Thoracic aorta (tissue), 2 donors: Measurements from ENCODE around the gene CD38. TPM values are rescaled to one million over a fixed set of nuclear protein-coding genes. Genes with fewer than 3 reads are reported as not detected.
"Not testable (repeated sequence)": the region's sequence is repeated elsewhere in the genome, so short reads cannot be mapped to it uniquely, and the experiment has no call there.

ENCODE experiments used
- ATAC-seq: fragments of 150-250 bp; one replicate; pipeline ENCODE4 v1.8.0; 2017; ENCODE audit warnings: low read depth; ENCODE audit not compliant: insufficient number of reproducible peaks, low FRiP score
- DNase-seq: peaks from one replicate; pipeline ENCODE4 v3.0.0-alpha.2; 2020; ENCODE audit warnings: low spot score
- H3K27ac ChIP-seq, 2 donors: fragments of 200-600 bp; sonication (generic); 1 replicate in 1 of 2; 2 replicates in 1 of 2; pipeline ENCODE4 v1.5.1; 2016; ENCODE audit warnings: mild to moderate bottlenecking in 2 of 2, moderate library complexity in 2 of 2
- H3K27me3 ChIP-seq: fragments of 200-600 bp; sonication (generic); replicated peaks from 2 replicates; pipeline ENCODE4 v1.6.0; 2016; ENCODE audit warnings: mild to moderate bottlenecking; ENCODE audit not compliant: insufficient read depth
- H3K36me3 ChIP-seq: fragments of 200-600 bp; sonication (generic); one replicate; pipeline ENCODE4 v1.5.1; 2016
- H3K4me1 ChIP-seq, 2 donors: fragments of 200-600 bp; sonication (generic); 1 replicate in 1 of 2; 2 replicates in 1 of 2; pipeline versions ENCODE4 v1.5.1 to v1.6.0; 2016; ENCODE audit warnings: low read depth in 2 of 2, mild to moderate bottlenecking in 1 of 2; ENCODE audit not compliant: control insufficient read depth in 1 of 2
- H3K4me3 ChIP-seq: fragments of 200-600 bp; sonication (generic); 2 replicates; pipeline ENCODE4 v1.5.1; 2016; ENCODE audit warnings: mild to moderate bottlenecking
- H3K9me3 ChIP-seq: fragments of 200-600 bp; sonication (generic); 2 replicates; pipeline ENCODE4 v1.5.1; 2016
- CTCF ChIP-seq: fragments of 200-600 bp; sonication (generic); IDR thresholded peaks from one replicate; pipeline ENCODE4 v1.5.1; 2019; ENCODE audit warnings: antibody characterized with exemption
- total RNA-seq, 2 donors: library from RNA; depleted of rRNA; stranded (reverse); fragments of >200 nt; gene quantifications; one replicate each; pipeline versions ENCODE4 v1.1.0 to v1.2.3, GENCODE V29; 2016

CD38 gene
- total RNA-seq, result 1 to 10 TPM; 3.2 to 7.8 TPM

DNA sequence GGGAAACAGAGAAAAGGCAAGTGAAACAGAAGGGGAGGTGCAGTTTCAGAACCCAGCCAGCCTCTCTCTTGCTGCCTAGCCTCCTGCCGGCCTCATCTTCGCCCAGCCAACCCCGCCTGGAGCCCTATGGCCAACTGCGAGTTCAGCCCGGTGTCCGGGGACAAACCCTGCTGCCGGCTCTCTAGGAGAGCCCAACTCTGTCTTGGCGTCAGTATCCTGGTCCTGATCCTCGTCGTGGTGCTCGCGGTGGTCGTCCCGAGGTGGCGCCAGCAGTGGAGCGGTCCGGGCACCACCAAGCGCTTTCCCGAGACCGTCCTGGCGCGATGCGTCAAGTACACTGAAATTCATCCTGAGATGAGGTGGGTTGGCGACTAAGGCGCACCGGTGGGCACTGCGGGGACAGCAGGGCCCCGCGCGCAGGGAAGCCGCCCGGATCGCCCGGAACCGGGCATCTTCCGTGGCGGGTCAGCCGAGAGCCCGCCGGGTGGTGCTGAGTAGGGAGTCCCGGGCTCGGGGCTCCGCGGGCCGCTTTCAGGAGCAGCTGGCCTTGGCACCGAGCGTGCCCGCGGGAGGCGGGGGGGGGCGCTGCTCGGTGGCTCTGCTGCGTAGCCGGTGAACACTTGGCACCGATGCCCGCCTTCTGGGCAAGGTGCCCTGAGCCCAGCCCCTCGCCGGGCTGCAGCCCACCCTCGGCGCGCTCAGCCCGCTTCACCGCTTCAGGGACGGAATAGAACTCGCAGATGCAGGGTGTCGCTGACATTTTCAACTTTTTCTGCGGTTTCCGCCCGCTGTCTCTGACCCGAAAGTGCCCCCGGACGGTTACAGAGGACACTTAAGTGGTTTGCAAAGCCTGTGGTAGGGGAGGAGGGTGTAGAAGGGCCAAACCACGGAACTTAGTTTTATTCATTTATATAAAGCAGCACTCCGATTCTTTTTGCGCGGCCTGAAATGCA, at the start of gene CD38:
TSS of gene CD38 (plus strand) at position 40 of the 953 bp plus-strand sequence. CDS start at position 127, 87 bp downstream.
- DNase-seq, result no peak
- peak within 1 kb of the TSS in 1 of 2 donors; percentile 11 for H3K27ac ChIP-seq

GRCh38 chr4:15729910-15730533, 48.1 kb upstream of the CD38 start:
- ATAC-seq (peak; percentile 59), DNase-seq (no peak)
- no peaks in the 10 kb centered on the region for H3K27me3 ChIP-seq
- H3K4me3 ChIP-seq, result no peak overlapping the region
- no peak overlapping the region for H3K27ac ChIP-seq
- H3K36me3 ChIP-seq, result no peaks in the 10 kb centered on the region
- TF ChIP-seq CTCF, result peak; percentile 84
- no peaks in the 10 kb centered on the region for H3K9me3 ChIP-seq
- no peaks in the 10 kb centered on the region for H3K4me1 ChIP-seq

More for the DNA sequence above, at the start of gene CD38:
- no peaks in the 10 kb centered on the region for H3K27me3 ChIP-seq
- H3K36me3 ChIP-seq, result no peaks in the 10 kb centered on the region
- peaks cover 5 to 7% of the 10 kb centered on the region in 2 donors for H3K4me1 ChIP-seq
- H3K9me3 ChIP-seq, result no peaks in the 10 kb centered on the region
- TF ChIP-seq CTCF, result no peak
- peak within 1 kb of the TSS; percentile 73 for H3K4me3 ChIP-seq
- no peak for ATAC-seq

- ATAC-seq, H3K4me1 ChIP-seq, H3K4me3 ChIP-seq, H3K27ac ChIP-seq, DNase-seq, H3K36me3 ChIP-seq, H3K27me3 ChIP-seq, H3K9me3 ChIP-seq: not testable (repeated sequence)
Measured at GRCh38 chr4:15733061-15733460, 45.1 kb upstream of the CD38 start.

- Histone ChIP-seq H3K27me3 (no peaks in the 10 kb centered on the region), H3K4me1 (peaks cover 0 to 13% of the 10 kb centered on the region in 2 donors), H3K36me3 (no peaks in the 10 kb centered on the region), H3K27ac (no peak overlapping the region), H3K4me3 (no peak overlapping the region), H3K9me3 (no peaks in the 10 kb centered on the region)
- no peak for ATAC-seq
- TF ChIP-seq CTCF, result no peak
- DNase-seq, result no peak
Measured at GRCh38 chr4:15735536-15735935, 42.6 kb upstream of the CD38 start.

- Histone ChIP-seq H3K27me3 (no peaks in the 10 kb centered on the region), H3K4me3 (no peak overlapping the region), H3K36me3 (no peaks in the 10 kb centered on the region), H3K4me1 (peaks cover 0 to 13% of the 10 kb centered on the region in 2 donors), H3K27ac (no peak overlapping the region), H3K9me3 (no peaks in the 10 kb centered on the region)
- no peak for TF ChIP-seq CTCF
- no peak for ATAC-seq
- DNase-seq, result no peak
Measured at GRCh38 chr4:15736514-15737050, 41.5 kb upstream of the CD38 start.
